GM19023 (cell line): ENCODE results near the gene HTR3B.
"Not testable (repeated sequence)": the region's sequence is repeated elsewhere in the genome, so short reads cannot be mapped to it uniquely, and the experiment has no call there.

Experiments used
- ATAC-seq: cut with Tn5 transposase; IDR thresholded peaks from one replicate; pipeline ENCODE4 v1.9.1; 2021; ENCODE audit warnings: mild to moderate bottlenecking, moderate library complexity; ENCODE audit not compliant: unreplicated experiment

HTR3B gene

GRCh38 chr11:113937918-113938317 is 33.3 kb downstream of the HTR3B start:
- ATAC-seq, result no peak

GRCh38 chr11:113942256-113942655 is 37.7 kb downstream of the HTR3B start:
- no peak for ATAC-seq

- not testable (repeated sequence) for ATAC-seq
Observed at GRCh38 chr11:113946162-113946561, 41.6 kb downstream of the HTR3B start.

GRCh38 chr11:113947994-113948393 is 43.4 kb downstream of the HTR3B start:
- no peak for ATAC-seq

GRCh38 chr11:113949891-113950290 is 45.3 kb downstream of the HTR3B start:
- ATAC-seq, result no peak

- ATAC-seq, result no peak
Observed at GRCh38 chr11:113951537-113951936, 46.9 kb downstream of the HTR3B start.

GRCh38 chr11:113952070-113952469 is 47.5 kb downstream of the HTR3B start:
- no peak for ATAC-seq

- ATAC-seq, result no peak
Observed at GRCh38 chr11:113952588-113952987, 48.0 kb downstream of the HTR3B start.

- no peak for ATAC-seq
Observed at GRCh38 chr11:113954235-113954634, 49.6 kb downstream of the HTR3B start.

- ATAC-seq, result no peak
Observed at GRCh38 chr11:113956986-113957385, 52.4 kb downstream of the HTR3B start.

GRCh38 chr11:113960702-113961330 is 56.2 kb downstream of the HTR3B start:
- no peak for ATAC-seq

- ATAC-seq, result no peak
Observed at GRCh38 chr11:113967361-113967760, 62.8 kb downstream of the HTR3B start.

- no peak for ATAC-seq
Observed at GRCh38 chr11:113971506-113972195, 67.1 kb downstream of the HTR3B start.

GRCh38 chr11:113974741-113975470 is 70.3 kb downstream of the HTR3B start, which contains the start of gene HTR3A:
Gene HTR3A (plus strand): TSS chr11:113975108. CDS start chr11:113975326, 218 bp downstream.
- no peak for ATAC-seq

- no peak for ATAC-seq
Observed at GRCh38 chr11:113977071-113977490, 72.5 kb downstream of the HTR3B start.

- ATAC-seq, result no peak
Observed at GRCh38 chr11:113977701-113978100, 73.1 kb downstream of the HTR3B start.

GRCh38 chr11:113979431-113979830 is 74.8 kb downstream of the HTR3B start:
- no peak for ATAC-seq

- no peak for ATAC-seq
Observed at GRCh38 chr11:113980785-113981184, 76.2 kb downstream of the HTR3B start.

GRCh38 chr11:113982306-113982705 is 77.7 kb downstream of the HTR3B start:
- no peak for ATAC-seq

GRCh38 chr11:113984781-113985180 is 80.2 kb downstream of the HTR3B start:
- no peak for ATAC-seq

GRCh38 chr11:113985906-113986305 is 81.3 kb downstream of the HTR3B start:
- ATAC-seq, result no peak
